Amniotic stem cell (primary cell): Measurements from ENCODE around the gene EPGN.
"Not testable (repeated sequence)": the region's sequence is repeated elsewhere in the genome, so short reads cannot be mapped to it uniquely, and the experiment has no call there.

Source experiments
- DNase-seq: peaks from one replicate; lab custom pipeline; 2025; lab: John Stamatoyannopoulos, UW

Gene EPGN

GRCh38 chr4:74340421-74340820 lies 32.2 kb downstream of the EPGN start:
- not testable (repeated sequence) for DNase-seq

GRCh38 chr4:74344031-74344430 lies 35.8 kb downstream of the EPGN start:
- DNase-seq = no peak

- no peak for DNase-seq
These were observed 45.6 kb downstream of the EPGN start for GRCh38 chr4:74353858-74354257.

DNA sequence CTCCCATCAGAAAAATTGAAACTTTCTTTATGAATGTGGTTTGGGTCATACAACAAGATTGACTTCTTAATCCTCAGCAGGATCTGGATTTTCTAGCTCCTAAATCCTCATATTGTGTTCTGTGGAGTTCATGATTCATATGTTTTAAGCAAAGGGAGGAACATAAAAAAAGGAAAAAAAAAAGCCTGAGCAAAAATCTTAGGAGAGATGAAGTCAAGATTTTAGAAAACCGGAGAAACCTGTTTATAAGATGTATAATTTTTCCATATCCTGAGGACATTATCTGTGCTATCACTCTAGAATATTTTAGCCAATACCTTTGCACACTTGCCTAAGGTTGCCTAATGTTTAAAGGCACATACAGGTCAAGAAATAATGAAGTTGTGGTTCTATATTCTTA lies 49.7 kb downstream of the EPGN start:
- no peak for DNase-seq

GRCh38 chr4:74361671-74362070 lies 53.4 kb downstream of the EPGN start:
- no peak for DNase-seq

GRCh38 chr4:74362347-74362746 lies 54.1 kb downstream of the EPGN start:
- DNase-seq = no peak

DNA sequence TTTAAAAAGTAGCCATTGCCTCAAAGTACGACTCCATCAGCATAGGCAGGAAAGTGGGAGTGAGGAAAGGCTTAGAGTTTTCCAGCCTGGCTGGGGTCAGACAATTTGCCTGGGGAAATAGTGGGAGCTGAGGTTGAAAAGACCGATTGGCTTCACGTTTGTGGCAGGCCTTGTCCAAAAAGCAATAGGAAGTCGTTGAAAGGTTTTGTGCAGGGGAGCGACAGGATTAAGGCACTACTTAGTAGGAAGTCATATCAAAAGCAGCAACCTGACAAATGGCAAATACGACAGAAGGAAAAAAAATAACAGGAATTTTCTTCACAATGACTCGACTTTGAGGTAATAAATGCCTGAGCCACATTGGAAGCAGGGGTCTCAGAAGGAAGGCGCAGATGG lies 56.0 kb downstream of the EPGN start:
- no peak for DNase-seq

- no peak for DNase-seq
These were observed 56.6 kb downstream of the EPGN start, which contains the start of gene EREG for GRCh38 chr4:74364652-74365491. Gene EREG, plus strand, starts transcription at chr4:74365145. Its CDS starts 164 bp downstream, at chr4:74365309.

DNA sequence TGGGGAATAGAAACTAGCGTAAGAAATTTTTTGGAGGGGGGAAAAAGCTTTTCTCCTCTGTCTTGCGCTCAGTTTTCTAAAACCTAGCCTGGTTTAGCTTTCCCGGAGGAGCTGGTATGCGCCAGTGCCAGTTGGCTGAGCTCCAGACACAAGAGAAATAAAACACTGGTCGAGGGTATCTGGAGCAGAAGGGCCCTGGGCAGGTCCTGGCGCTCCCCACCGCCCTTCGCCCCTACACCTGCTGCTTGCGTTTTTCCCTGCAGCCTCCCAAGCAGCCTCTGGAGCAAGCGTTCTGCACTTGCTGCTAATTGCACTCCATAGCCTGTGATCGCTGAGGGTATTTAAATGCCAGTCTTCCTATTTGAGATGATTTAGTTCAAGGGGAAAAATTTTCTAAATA lies 57.5 kb downstream of the EPGN start:
- DNase-seq = no peak
